GM12878 (cell line): ENCODE results near the gene PLEKHD1. TPM values are rescaled to one million over a fixed set of nuclear protein-coding genes. Genes with fewer than 3 reads are reported as not detected.

ENCODE experiments used
- ATAC-seq: fragments of 200-7000 bp; cut with Tn5 transposase; 3 replicates; pipeline ENCODE4 v1.9.1; 2020; ENCODE audit warnings: mild to moderate bottlenecking, moderate library complexity
- BruUV-seq: library from RNA; stranded (reverse); fragments of 400-500 nt; replicated peaks from 2 replicates; lab custom pipeline; 2021; lab: Mats Ljungman, UMichigan
- CTCF ChIA-PET: fragments of 300-600 bp; sonication (Branson Sonifier 250); formaldehyde crosslinking; extraction: SDS; loops from one replicate; lab custom pipeline; 2021; ENCODE audit warnings: inconsistent platforms; lab: Yijun Ruan, JAX
- POLR2A ChIA-PET: fragments of 350-600 bp; formaldehyde crosslinking; extraction: SDS; loops from one replicate; lab custom pipeline; 2021; ENCODE audit warnings: inconsistent platforms; lab: Charles Lee
- RAD21 ChIA-PET: fragments of 300-600 bp; sonication (Branson Sonifier 250); formaldehyde crosslinking; loops from one replicate; lab custom pipeline; 2023; ENCODE audit warnings: antibody characterized with exemption; ENCODE audit not compliant: unreplicated experiment; lab: Charles Lee
- SMC1A ChIA-PET: fragments of 300-600 bp; sonication (Branson Sonifier 250); formaldehyde crosslinking; loops from one replicate; lab custom pipeline; 2023; ENCODE audit not compliant: unreplicated experiment, uncharacterized antibody; lab: Charles Lee
- DNase-seq: peaks from one replicate; pipeline ENCODE4 v3.0.0-alpha.2; 2011; ENCODE audit warnings: low read depth, low spot score
- FAIRE-seq: peaks from 3 replicates; lab custom pipeline; 2011; peaks lifted over from hg19 to GRCh38; lab: Jason Lieb, UNC
- H2AFZ ChIP-seq: 2 replicates; pipeline ENCODE4 v1.6.0; 2011; ENCODE audit warnings: low read depth, low read length, control low read depth; ENCODE audit not compliant: control insufficient read depth
- H3K27ac ChIP-seq: 2 replicates; pipeline ENCODE4 v1.5.1; 2011; ENCODE audit warnings: control low read depth; ENCODE audit not compliant: control insufficient read depth, insufficient read depth
- H3K27me3 ChIP-seq, 2 experiments: replicated peaks in 1 of 2; 2 replicates each; pipeline versions ENCODE4 v1.6.0 to v1.6.1; 2011; ENCODE audit warnings: low read length in 1 of 2; ENCODE audit not compliant: control insufficient read depth in 2 of 2, insufficient read depth in 2 of 2
- H3K36me3 ChIP-seq, 2 experiments: 2 replicates each; pipeline ENCODE4 v1.5.1; 2011; ENCODE audit warnings: low read length in 1 of 2; ENCODE audit not compliant: control insufficient read depth in 2 of 2, insufficient read depth in 2 of 2
- H3K4me1 ChIP-seq: 2 replicates; pipeline ENCODE4 v1.6.1; 2011; ENCODE audit warnings: mild to moderate bottlenecking, low read length, moderate library complexity, mixed read lengths; ENCODE audit not compliant: control insufficient read depth, insufficient read depth
- H3K4me2 ChIP-seq: 2 replicates; pipeline ENCODE4 v1.6.0; 2011; ENCODE audit warnings: control low read depth; ENCODE audit not compliant: control insufficient read depth, insufficient read depth
- H3K4me3 ChIP-seq: fragments of 200-600 bp; sonication (generic); 2 replicates; pipeline ENCODE4 v1.5.1; 2016
- H3K79me2 ChIP-seq: 2 replicates; pipeline ENCODE4 v1.6.0; 2011; ENCODE audit warnings: low read length; ENCODE audit not compliant: control insufficient read depth, insufficient read depth
- H3K9ac ChIP-seq: 2 replicates; pipeline ENCODE4 v1.8.0; 2011; ENCODE audit warnings: low read length, control low read depth, mixed read lengths; ENCODE audit not compliant: control insufficient read depth, insufficient read depth
- H3K9me3 ChIP-seq: replicated peaks from 3 replicates; pipeline ENCODE4 v1.5.1; 2011; ENCODE audit warnings: mild to moderate bottlenecking, low read length; ENCODE audit not compliant: control insufficient read depth, insufficient read depth
- H4K20me1 ChIP-seq: 2 replicates; pipeline ENCODE4 v1.6.0; 2011; ENCODE audit not compliant: control insufficient read depth, insufficient read depth
- BHLHE40 ChIP-seq, 2 experiments: fragments of 450-650 bp in 1 of 2; IDR thresholded peaks; 2 replicates each; pipeline ENCODE4 v1.6.1; 2011 to 2017; ENCODE audit warnings: low read depth in 2 of 2, borderline replicate concordance in 1 of 2, improper control_type of control experiment in 1 of 2, low read length in 1 of 2, mild to moderate bottlenecking in 1 of 2
- CBFB ChIP-seq: IDR thresholded peaks from 2 replicates; pipeline ENCODE4 v1.6.1; 2016; ENCODE audit warnings: antibody characterized with exemption, low read depth
- CHD4 ChIP-seq: fragments of 200-600 bp; sonication (generic); IDR thresholded peaks from 2 replicates; pipeline ENCODE4 v1.6.1; 2016; ENCODE audit warnings: mild to moderate bottlenecking
- CREB1 ChIP-seq: IDR thresholded peaks from 2 replicates; pipeline ENCODE4 v1.6.1; 2012; ENCODE audit warnings: low read depth, mild to moderate bottlenecking, inconsistent platforms
- EED ChIP-seq: sonication (generic); IDR thresholded peaks from 2 replicates; pipeline ENCODE4 v1.6.1; 2016; ENCODE audit warnings: antibody characterized with exemption, low read depth
- HDGF ChIP-seq: fragments of 450-650 bp; IDR thresholded peaks from 2 replicates; pipeline ENCODE4 v1.6.1; 2016; ENCODE audit warnings: antibody characterized with exemption
- KLF5 ChIP-seq: fragments of 450-650 bp; IDR thresholded peaks from 2 replicates; pipeline ENCODE4 v1.6.1; 2014; ENCODE audit warnings: mild to moderate bottlenecking; ENCODE audit not compliant: partially characterized antibody
- MEF2B ChIP-seq: fragments of 450-650 bp; IDR thresholded peaks from 2 replicates; pipeline ENCODE4 v1.6.1; 2018; ENCODE audit warnings: mild to moderate bottlenecking, moderate library complexity; ENCODE audit not compliant: partially characterized antibody, poor library complexity, severe bottlenecking
- STAT1 ChIP-seq: fragments of 450-650 bp; conservative IDR thresholded peaks from 2 replicates; pipeline ENCODE4 v1.6.1; 2014; ENCODE audit warnings: antibody characterized with exemption, mild to moderate bottlenecking
- YBX1 ChIP-seq: fragments of 450-650 bp; IDR thresholded peaks from 2 replicates; pipeline ENCODE4 v1.6.1; 2016; ENCODE audit warnings: antibody characterized with exemption
- YY1 ChIP-seq: IDR thresholded peaks from 2 replicates; pipeline ENCODE4 v1.6.1; 2011; ENCODE audit warnings: low read depth, mild to moderate bottlenecking, low read length
- ZZZ3 ChIP-seq: IDR thresholded peaks from 2 replicates; pipeline ENCODE4 v1.6.1; 2011; ENCODE audit warnings: low read depth; ENCODE audit not compliant: control insufficient read depth, insufficient read length
- WGBS: methylation state at CpG from one replicate; pipeline ENCODE4 v1.1.6; 2016; ENCODE audit warnings: low lambda C conversion rate; ENCODE audit not compliant: insufficient replicate concordance, insufficient coverage; ENCODE audit errors: missing lambda C conversion rate; 5-methylcytosine and 5-hydroxymethylcytosine counted together
- in situ Hi-C: fragments of 300-500 bp; cut with MboI; formaldehyde crosslinking; loops from 9 replicates; pipeline ENCODE4 v1.14.3; 2018; ENCODE audit warnings: mixed read lengths
- intact Hi-C: fragments of 100-400 bp; cut with micrococcal nuclease; formaldehyde crosslinking; loops from one replicate; pipeline ENCODE4 v1.14.2; 2022; ENCODE audit not compliant: unreplicated experiment
- polyA plus RNA-seq, 11 experiments: library from polyadenylated mRNA; depleted of rRNA in 4 of 11; unstranded in 6 of 11; stranded (reverse) in 5 of 11; fragments of >200 nt; fragmentation: Nextera tagmentation in 4 of 11; fragmentation: Illumina TruSeq in 1 of 11; extraction: Ambion mirVana in 4 of 11; extraction: Trizol in 1 of 11; gene quantifications; 1 replicate in 1 of 11; 2 replicates in 10 of 11; pipeline versions ENCODE4 v1.2.1 to v1.2.3, GENCODE V29; 2011 to 2016; ENCODE audit warnings: inconsistent platforms in 2 of 11, missing spikeins in 2 of 11, low read depth in 1 of 11
- total RNA-seq, 4 experiments: library from RNA; depleted of rRNA in 3 of 4; stranded (reverse); fragments of >200 nt in 3 of 4; fragmentation: Illumina TruSeq in 1 of 4; extraction: Trizol in 1 of 4; gene quantifications; 2 replicates each; pipeline versions ENCODE4 v1.2.1 to v1.2.3, GENCODE V29; 2013 to 2021
- TF ChIP-seq, protein P1 (sequence below): IDR thresholded peaks from 2 replicates; pipeline ENCODE4 v1.6.1; 2011; ENCODE audit warnings: low read depth, mild to moderate bottlenecking, low read length, moderate library complexity, borderline replicate concordance; ENCODE audit errors: extremely low read depth
- TF ChIP-seq, protein P2 (sequence below): IDR thresholded peaks from 2 replicates; pipeline ENCODE4 v1.6.1; 2012; ENCODE audit warnings: low read length, inconsistent platforms

The PLEKHD1 gene
- total and polyA plus RNA-seq, 10 of the 15 experiments (the other 5 are each of a cell fraction or from before 2014, with no cell fraction given), result 0.01 to 0.08 (median 0.04) TPM; not detected in 6

DNA sequence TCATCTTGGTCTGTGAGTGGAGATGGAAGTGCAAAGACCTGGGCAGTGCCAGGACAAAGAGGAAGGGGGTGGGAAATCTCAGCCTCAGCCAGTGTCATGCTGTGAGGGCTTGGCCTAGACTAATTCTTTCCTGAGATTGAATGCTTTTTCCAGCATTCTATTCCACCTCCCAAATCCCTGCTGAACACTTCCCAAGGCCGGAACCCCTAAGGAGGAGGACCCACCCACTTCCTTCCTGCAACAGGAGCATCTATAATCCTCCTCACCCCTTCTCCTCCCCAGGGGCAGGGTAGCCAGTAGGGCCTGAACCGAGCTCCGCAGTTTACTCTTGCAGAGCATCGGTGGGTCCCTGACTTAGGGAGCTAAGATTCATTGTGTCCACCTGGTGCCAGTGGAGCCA is 3.2 kb downstream of the PLEKHD1 start:
- no peak for ATAC-seq
- TF ChIP-seq ZZZ3 (no peak), HDGF (no peak), YY1 (no peak), YBX1 (no peak), KLF5 (no peak), CHD4 (no peak), STAT1 (no peak), EED (no peak), MEF2B (no peak), CBFB (no peak), BHLHE40 (IDR thresholded peaks at IDR 0.05; ENCODE audit: borderline replicate concordance in 1 of 2, low read depth in 2 of 2, low read length in 1 of 2) (no peak), CREB1 (no peak)
- TF ChIP-seq, protein P1, sequence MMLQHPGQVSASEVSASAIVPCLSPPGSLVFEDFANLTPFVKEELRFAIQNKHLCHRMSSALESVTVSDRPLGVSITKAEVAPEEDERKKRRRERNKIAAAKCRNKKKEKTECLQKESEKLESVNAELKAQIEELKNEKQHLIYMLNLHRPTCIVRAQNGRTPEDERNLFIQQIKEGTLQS, result no peak
- TF ChIP-seq, protein P2, sequence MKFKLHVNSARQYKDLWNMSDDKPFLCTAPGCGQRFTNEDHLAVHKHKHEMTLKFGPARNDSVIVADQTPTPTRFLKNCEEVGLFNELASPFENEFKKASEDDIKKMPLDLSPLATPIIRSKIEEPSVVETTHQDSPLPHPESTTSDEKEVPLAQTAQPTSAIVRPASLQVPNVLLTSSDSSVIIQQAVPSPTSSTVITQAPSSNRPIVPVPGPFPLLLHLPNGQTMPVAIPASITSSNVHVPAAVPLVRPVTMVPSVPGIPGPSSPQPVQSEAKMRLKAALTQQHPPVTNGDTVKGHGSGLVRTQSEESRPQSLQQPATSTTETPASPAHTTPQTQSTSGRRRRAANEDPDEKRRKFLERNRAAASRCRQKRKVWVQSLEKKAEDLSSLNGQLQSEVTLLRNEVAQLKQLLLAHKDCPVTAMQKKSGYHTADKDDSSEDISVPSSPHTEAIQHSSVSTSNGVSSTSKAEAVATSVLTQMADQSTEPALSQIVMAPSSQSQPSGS, result no peak
- H3K79me2 ChIP-seq, result no peaks in the 10 kb centered on the region
- CTCF ChIA-PET, result interaction anchor here (1.0 to 3.0 kb wide), 2 partner anchors 13 to 245 kb away, joined by 5 to 15 read pairs; no protein-coding TSS in a partner anchor
- no peak overlapping the region for H3K9ac ChIP-seq
- POLR2A ChIA-PET, result no interaction called here
- no peak overlapping the region for H3K27ac ChIP-seq
- SMC1A ChIA-PET, result interaction anchor here (1.0 to 2.2 kb wide), 2 partner anchors 12 to 28 kb away, joined by 3 to 6 read pairs; no protein-coding TSS in a partner anchor
- no peaks in the 10 kb centered on the region for H3K36me3 ChIP-seq
- no peaks in the 10 kb centered on the region for H4K20me1 ChIP-seq
- no peak overlapping the region for H3K4me2 ChIP-seq
- no peaks in the 10 kb centered on the region for H3K9me3 ChIP-seq
- H3K4me1 ChIP-seq, result no peaks in the 10 kb centered on the region
- in situ Hi-C loops (no loop called here), intact Hi-C loops (no loop called here)
- H3K27me3 ChIP-seq, result peaks cover 9 to 14% of the 10 kb centered on the region in 2 experiments; a peak in 3 of 4 replicates
- no peak for DNase-seq
- no peak overlapping the region for H2AFZ ChIP-seq
- no peak overlapping the region for H3K4me3 ChIP-seq
- RAD21 ChIA-PET, result no interaction called here
- FAIRE-seq, result no peak
- WGBS, result 40% methylated on average over 4 of the region's 4 CpGs
- BruUV-seq, result no TSS peak
